ENCODE results near the gene ASB1. TPM values are rescaled to one million over a fixed set of nuclear protein-coding genes. Genes with fewer than 3 reads are reported as not detected.

Gene ASB1, protein sequence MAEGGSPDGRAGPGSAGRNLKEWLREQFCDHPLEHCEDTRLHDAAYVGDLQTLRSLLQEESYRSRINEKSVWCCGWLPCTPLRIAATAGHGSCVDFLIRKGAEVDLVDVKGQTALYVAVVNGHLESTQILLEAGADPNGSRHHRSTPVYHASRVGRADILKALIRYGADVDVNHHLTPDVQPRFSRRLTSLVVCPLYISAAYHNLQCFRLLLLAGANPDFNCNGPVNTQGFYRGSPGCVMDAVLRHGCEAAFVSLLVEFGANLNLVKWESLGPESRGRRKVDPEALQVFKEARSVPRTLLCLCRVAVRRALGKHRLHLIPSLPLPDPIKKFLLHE
- total RNA-seq (2014; rRNA removed; shearing (Covaris generic)), result 29.0 and 29.5 TPM in 2 replicates

GRCh38 chr2:238426568-238427434 is at the start of gene ASB1:
Gene ASB1 (plus strand): TSS chr2:238426927. CDS start chr2:238427071, 144 bp downstream.

Small RNA genes within 50 kb of the gene (small RNA-seq; reads per million reads assigned to genes)
- not detected for gene RNU6-234P

Other genes starting within 250 kb of the ASB1 start
- 18.1 and 18.4 TPM in 2 replicates for gene ILKAP, start 223.2 kb upstream of the ASB1 start, total RNA-seq (2014; rRNA removed; shearing (Covaris generic))
- gene HES6, start 186.9 kb upstream of the ASB1 start, total RNA-seq (2014; rRNA removed; shearing (Covaris generic)), result 13.4 and 16.1 TPM in 2 replicates
- 4.4 and 4.8 TPM in 2 replicates for gene PER2, start 138.3 kb upstream of the ASB1 start, total RNA-seq (2014; rRNA removed; shearing (Covaris generic))
- gene TRAF3IP1, start 106.4 kb upstream of the ASB1 start, total RNA-seq (2014; rRNA removed; shearing (Covaris generic)), result 3.9 and 4.2 TPM in 2 replicates

Data from A375 (cell line).